NK-92 treated with Interleukin-12 subunit alpha and Interleukin-12 subunit beta, amount 100 ng/mL, for 24 hours (cell line): Measurements from ENCODE around the gene ATRIP.
"Not testable (repeated sequence)": the region's sequence is repeated elsewhere in the genome, so short reads cannot be mapped to it uniquely, and the experiment has no call there.

Experiments used
- DNase-seq: peaks from one replicate; lab custom pipeline; 2025; lab: John Stamatoyannopoulos, UW

Gene ATRIP

GRCh38 chr3:48469046-48469915 lies 22.7 kb downstream of the ATRIP start:
- DNase-seq, result no peak

GRCh38 chr3:48470286-48470685 lies 23.7 kb downstream of the ATRIP start:
- no peak for DNase-seq

GRCh38 chr3:48472673-48472922 lies 26.1 kb downstream of the ATRIP start:
- DNase-seq, result peak; percentile 38

- DNase-seq, result peak; percentile 89
These were observed 26.5 kb downstream of the ATRIP start for GRCh38 chr3:48472923-48473616.

- no peak for DNase-seq
These were observed 27.0 kb downstream of the ATRIP start for GRCh38 chr3:48473617-48473952.

GRCh38 chr3:48474031-48474430 lies 27.5 kb downstream of the ATRIP start:
- not testable (repeated sequence) for DNase-seq

DNA sequence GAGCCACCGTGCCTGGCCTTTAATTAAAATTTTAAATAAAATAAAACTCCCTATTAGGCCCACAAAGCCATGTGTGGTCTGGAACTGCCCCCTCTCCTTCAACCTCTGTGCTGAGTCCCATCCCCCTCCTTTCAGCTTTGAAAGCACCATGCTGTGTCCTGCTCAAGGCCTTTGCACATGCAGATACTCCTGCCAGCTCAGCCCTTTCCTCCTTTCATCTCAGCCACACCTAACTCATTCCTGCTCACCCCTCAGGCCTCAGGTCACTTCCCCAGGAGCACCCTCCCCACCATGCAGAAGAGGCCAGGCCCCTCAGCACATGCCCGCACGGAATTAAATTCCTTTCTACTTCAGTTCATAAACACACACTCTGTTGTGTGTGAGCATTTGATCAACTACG lies 28.1 kb downstream of the ATRIP start:
- no peak for DNase-seq

DNA sequence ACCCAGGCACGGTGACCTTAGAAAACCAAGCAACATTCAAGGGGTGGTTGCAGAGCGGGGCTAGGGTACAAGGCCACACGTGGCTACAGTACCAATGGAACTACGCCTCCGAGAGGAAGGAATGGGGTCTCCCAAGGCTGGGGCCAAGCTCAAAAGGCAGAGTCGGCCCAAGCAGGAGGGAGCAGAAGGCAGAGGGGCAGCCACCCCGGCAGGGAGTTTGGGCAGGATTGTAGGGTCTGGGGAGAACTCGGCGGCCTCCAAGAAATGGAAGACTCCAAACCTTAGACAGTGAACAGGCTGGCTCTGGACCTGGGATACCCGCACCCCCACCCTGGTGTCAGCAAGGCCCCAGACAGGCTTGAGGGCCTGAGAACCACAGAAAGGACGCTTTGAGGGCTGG lies 28.7 kb downstream of the ATRIP start:
- DNase-seq, result no peak

DNA sequence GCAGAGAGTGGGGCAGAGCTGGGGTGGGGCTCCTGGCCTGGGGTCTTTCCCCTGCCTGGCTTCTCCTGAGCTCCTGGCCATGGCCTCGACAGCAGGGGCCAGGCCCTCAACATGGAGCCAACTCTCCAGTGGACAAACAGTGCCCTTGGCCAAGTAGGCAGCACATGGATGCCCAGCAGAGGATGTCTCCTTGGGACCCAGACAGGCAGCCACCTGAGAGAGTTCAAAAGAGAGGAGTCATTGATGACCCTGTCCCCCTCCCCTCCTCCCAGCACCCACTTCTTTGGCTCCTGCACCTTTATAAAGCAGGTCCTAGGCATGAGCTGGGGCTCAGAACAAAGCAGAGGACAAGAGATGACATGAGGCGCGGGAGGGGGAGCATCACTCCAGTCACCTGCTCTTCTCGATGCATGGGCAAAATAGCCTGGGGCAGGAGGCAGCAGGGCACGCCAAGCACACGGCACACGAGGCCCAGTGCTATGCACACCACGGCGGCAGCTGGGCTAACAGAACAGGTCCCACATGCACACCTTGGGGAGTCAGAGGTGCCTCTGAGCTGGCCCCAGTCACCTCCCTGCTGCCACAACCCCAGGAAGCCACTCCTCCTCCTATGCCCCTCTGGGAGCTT lies 30.0 kb downstream of the ATRIP start:
- no peak for DNase-seq

GRCh38 chr3:48477959-48478520 lies 31.5 kb downstream of the ATRIP start:
- DNase-seq, result no peak

DNA sequence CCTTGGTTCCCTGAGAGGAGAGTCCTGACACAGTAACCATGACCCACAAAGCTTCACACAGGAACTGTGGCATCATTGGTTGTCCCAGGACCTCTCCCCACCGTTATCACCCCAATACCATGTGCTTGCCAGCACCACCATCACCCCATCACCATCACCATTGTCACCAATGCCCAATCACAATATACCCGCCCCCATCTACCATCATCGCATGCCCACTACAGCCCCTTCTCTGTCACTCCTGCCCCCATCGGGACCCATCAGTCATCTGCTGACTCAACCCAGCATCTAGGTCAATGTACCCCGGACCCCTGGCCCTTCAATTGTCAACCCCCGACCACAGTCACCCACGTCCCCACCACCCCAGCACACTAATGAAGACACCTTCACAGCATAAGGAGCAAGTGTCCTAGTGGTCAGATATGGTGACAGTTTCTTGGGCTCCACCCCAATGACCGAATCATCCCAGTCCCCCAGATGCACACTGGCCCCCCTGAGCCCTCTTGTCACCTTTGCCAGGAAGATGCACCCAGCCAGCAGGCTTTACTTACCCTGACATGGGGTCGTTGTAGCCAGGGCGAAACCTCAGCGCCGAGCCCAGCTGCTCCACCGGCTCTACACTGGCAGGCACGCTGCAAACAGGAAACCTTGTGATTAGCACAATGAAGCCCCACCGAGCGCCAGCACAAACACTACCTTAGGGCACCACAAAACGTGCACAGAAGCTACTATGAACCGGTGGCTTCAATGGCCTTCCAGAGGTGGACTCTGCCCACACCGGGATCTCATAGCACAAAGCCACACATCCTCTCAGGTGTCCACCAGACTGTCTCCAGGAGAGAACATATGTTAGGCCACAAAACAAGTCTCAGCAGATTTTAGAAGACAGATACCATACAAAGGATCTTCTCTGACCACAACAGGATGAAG lies 32.4 kb downstream of the ATRIP start:
- DNase-seq, result peak; percentile 22

- DNase-seq, result not testable (repeated sequence)
These were observed 34.4 kb downstream of the ATRIP start for GRCh38 chr3:48480891-48481290.

DNA sequence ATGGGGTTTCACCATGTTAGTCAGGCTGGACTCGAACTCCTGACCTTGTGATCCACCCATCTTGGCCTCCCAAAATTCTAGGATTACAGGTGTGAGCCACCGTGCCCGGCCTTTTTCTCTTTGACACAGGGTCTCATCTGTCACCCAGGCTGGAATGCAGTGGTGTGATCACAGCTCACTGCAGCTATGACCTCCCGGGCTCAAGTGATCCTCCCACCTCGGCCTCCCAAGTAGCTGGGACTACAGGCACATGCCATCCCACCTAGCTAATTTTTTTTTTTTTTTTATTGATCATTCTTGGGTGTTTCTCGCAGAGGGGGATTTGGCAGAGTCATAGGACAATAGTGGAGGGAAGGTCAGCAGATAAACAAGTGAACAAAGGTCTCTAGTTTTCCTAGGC lies 36.3 kb downstream of the ATRIP start:
- DNase-seq, result not testable (repeated sequence)

DNA sequence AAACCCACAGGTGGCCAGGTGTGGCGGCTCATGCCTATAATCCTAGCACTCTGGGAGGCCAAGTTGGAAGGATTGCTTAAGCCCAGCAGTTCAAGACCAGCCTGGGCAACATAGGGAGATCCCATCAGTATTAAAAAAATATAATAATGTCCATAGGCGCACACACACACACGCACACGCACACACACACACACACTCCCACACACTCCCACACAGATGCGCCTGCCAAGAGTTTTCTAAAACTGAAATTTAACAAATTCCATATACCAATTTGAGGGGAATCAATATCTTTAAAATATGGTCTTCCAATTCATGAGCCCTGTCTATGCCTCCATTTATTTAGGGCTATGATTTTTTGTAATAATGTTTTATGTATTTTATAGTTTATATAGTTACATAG lies 40.4 kb downstream of the ATRIP start:
- DNase-seq, result no peak

DNA sequence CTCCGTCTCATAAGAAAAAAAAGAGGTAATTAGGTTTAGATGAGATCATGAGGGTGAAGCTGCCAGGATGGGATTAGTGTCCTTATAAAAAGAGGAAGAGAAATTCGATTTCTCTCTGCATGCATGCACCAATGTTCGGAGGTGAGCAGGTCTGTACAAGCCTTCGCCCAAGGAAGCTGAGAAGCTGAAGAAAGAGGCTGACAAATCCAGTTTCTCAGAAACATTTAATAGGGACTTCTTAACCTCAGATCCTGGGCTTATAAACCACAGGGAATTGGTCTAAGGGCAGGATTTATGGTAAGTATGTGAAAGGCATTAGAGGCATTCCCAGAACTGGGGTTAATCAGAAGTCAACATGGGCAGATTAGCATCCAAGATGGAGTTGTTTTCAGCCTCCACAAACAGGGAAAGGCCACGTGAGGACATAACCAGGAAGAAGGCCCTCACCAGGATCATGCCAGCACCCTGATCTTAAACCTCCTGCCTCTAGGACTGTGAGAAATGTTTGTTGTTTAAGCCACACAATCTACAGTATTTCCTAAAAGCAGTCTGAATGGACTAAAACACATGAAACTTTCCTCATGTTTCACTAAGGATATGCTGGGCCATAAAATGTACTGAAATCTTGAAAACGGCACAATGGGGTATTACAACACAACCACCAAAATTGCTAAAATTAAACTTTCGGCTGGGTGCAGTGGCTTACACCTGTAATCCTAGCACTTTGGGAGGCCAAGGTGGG lies 46.1 kb downstream of the ATRIP start:
- DNase-seq, result no peak

- no peak for DNase-seq
These were observed 46.6 kb downstream of the ATRIP start for GRCh38 chr3:48493203-48493501.

GRCh38 chr3:48500656-48501055 lies 54.1 kb downstream of the ATRIP start:
- DNase-seq, result no peak

DNA sequence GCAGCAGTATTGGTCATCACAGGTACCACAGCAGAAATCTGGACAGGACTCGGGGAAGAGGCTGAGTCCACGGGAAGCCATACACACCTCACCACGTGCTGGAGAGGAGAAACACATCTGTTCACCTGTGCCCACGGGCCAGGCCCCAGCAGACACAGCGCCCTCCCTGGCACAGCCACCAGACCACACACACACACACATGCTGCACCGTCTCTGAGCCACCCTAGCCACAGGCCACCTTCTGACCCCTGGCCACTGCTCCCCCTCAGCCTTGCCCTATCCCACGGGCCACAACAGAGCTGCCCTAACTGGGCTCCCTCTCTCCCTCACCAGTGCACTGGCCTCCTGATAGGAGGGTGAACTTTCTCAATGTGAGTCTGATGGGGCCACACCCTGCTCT lies 54.7 kb downstream of the ATRIP start:
- DNase-seq, result no peak

- DNase-seq, result no peak
These were observed 55.6 kb downstream of the ATRIP start for GRCh38 chr3:48502121-48502520.

GRCh38 chr3:48502728-48503168 lies 56.2 kb downstream of the ATRIP start:
- DNase-seq, result no peak

DNA sequence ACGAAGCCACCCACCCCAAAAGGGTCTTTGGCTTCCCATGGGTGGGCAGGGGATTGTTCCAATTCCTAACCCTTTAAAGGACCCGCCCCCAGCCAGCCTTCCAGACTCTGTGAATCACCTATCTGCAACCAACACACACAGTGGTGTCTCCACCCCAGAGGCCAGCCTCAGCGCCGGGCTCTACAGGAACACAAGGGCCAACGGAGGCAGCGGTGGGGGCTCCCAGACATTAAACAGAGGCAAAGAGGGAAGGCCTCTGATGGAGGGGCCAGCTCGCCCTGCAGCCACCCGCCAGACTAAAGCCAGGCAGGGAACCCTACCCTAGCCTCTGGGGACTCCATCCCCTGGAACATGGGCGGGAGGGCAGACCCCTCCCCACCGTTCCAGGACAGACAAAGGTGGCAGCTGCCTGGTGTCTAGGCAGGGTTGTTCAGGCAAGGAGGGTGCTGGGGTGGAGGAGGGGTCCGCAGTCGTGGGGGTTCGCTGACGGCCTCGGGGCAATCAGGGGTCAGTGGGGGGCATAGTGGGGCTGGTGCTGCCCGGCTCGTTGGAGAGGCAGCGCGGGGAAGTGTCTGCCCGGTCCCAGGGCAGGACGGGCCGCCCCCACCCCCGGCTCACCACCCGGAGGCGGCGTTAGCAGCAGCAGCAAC lies 57.0 kb downstream of the ATRIP start:
- DNase-seq, result no peak
